Stimulated activated CD4-positive, alpha-beta T cell treated with anti-CD3 and anti-CD28 coated beads, TNF-alpha, amount 100 ng/mL, for 24 hours (primary cell): ENCODE measurements around the gene C6orf136.
A peak's percentile ranks its signal among the peaks of the same experiment; 100 is the strongest.

Experiments
- DNase-seq, 3 experiments: peaks; one replicate each; pipeline ENCODE4 v3.0.0-alpha.2; 2020; ENCODE audit warnings: low read depth in 3 of 3

Gene C6orf136

GRCh38 chr6:30615219-30615957, 31.5 kb upstream of the C6orf136 start:
- no peak for DNase-seq

- no peak for DNase-seq
These were observed 30.7 kb upstream of the C6orf136 start for GRCh38 chr6:30615958-30616810.

GRCh38 chr6:30616811-30617564, 29.9 kb upstream of the C6orf136 start, which contains the start of gene PPP1R10:
TSS of gene PPP1R10 (minus strand) at chr6:30617243. CDS start at chr6:30609944, 7,299 bp downstream.
- peak; percentile 95 to 99 (median 96) for DNase-seq

- peak; percentile 93 to 95 (median 95) for DNase-seq
These were observed 29.2 kb upstream of the C6orf136 start, which contains the start of gene MRPS18B for GRCh38 chr6:30617565-30618269. TSS of gene MRPS18B (plus strand) at chr6:30617840. CDS start at chr6:30617866, 26 bp downstream.

GRCh38 chr6:30618270-30618797, 28.6 kb upstream of the C6orf136 start:
- no peak for DNase-seq

- DNase-seq, result no peak
These were observed 27.4 kb upstream of the C6orf136 start for GRCh38 chr6:30619561-30619960.

GRCh38 chr6:30625511-30625910, 21.4 kb upstream of the C6orf136 start:
- DNase-seq, result no peak

GRCh38 chr6:30626484-30627366, 20.2 kb upstream of the C6orf136 start, which contains the start of gene ATAT1:
TSS of gene ATAT1 (plus strand) at chr6:30626874.
- peak; percentile 74 to 87 (median 76) for DNase-seq

- no peak for DNase-seq
These were observed 11.1 kb upstream of the C6orf136 start for GRCh38 chr6:30635834-30636233.

- DNase-seq, result no peak
These were observed 6.5 kb upstream of the C6orf136 start for GRCh38 chr6:30640481-30640880.

GRCh38 chr6:30641048-30641447, 5.9 kb upstream of the C6orf136 start:
- DNase-seq, result no peak

- DNase-seq, result no peak
These were observed 3.3 kb upstream of the C6orf136 start for GRCh38 chr6:30643656-30644055.

GRCh38 chr6:30644769-30645168, 2.2 kb upstream of the C6orf136 start:
- DNase-seq, result no peak

- DNase-seq, result no peak
These were observed 944 bp upstream of the C6orf136 start for GRCh38 chr6:30645989-30646388.

GRCh38 chr6:30647242-30648116, 546 bp downstream of the C6orf136 start:
- DNase-seq, result peak; percentile 62 to 76 (median 63)

GRCh38 chr6:30651143-30651542, 4.2 kb downstream of the C6orf136 start:
- no peak for DNase-seq

GRCh38 chr6:30654798-30655742, 8.1 kb downstream of the C6orf136 start:
- DNase-seq, result no peak

GRCh38 chr6:30655743-30656094, 8.8 kb downstream of the C6orf136 start:
- DNase-seq, result no peak
